AG09309 (cell line): ENCODE results near the gene P2RY11.

Experiments used
- DNase-seq: peaks from one replicate; pipeline ENCODE4 v3.0.0-alpha.2; 2010; ENCODE audit warnings: low read depth
- H3K4me3 ChIP-seq: 2 replicates; pipeline ENCODE4 v1.5.1; 2011; ENCODE audit warnings: mild to moderate bottlenecking, low read depth, low read length, moderate library complexity; ENCODE audit not compliant: control insufficient read depth
- TF ChIP-seq, protein P1 (sequence below): IDR thresholded peaks from 2 replicates; pipeline ENCODE4 v1.5.1; 2011; ENCODE audit warnings: mild to moderate bottlenecking, low read depth, low read length, inconsistent platforms; ENCODE audit not compliant: insufficient read depth, control insufficient read depth; ENCODE audit errors: missing control alignments

P2RY11 gene

GRCh38 chr19:10144361-10144760, 32.9 kb downstream of the P2RY11 start:
- no peak overlapping the region for H3K4me3 ChIP-seq
- TF ChIP-seq, protein P1, sequence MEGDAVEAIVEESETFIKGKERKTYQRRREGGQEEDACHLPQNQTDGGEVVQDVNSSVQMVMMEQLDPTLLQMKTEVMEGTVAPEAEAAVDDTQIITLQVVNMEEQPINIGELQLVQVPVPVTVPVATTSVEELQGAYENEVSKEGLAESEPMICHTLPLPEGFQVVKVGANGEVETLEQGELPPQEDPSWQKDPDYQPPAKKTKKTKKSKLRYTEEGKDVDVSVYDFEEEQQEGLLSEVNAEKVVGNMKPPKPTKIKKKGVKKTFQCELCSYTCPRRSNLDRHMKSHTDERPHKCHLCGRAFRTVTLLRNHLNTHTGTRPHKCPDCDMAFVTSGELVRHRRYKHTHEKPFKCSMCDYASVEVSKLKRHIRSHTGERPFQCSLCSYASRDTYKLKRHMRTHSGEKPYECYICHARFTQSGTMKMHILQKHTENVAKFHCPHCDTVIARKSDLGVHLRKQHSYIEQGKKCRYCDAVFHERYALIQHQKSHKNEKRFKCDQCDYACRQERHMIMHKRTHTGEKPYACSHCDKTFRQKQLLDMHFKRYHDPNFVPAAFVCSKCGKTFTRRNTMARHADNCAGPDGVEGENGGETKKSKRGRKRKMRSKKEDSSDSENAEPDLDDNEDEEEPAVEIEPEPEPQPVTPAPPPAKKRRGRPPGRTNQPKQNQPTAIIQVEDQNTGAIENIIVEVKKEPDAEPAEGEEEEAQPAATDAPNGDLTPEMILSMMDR, result no peak
- DNase-seq, result no peak

DNA sequence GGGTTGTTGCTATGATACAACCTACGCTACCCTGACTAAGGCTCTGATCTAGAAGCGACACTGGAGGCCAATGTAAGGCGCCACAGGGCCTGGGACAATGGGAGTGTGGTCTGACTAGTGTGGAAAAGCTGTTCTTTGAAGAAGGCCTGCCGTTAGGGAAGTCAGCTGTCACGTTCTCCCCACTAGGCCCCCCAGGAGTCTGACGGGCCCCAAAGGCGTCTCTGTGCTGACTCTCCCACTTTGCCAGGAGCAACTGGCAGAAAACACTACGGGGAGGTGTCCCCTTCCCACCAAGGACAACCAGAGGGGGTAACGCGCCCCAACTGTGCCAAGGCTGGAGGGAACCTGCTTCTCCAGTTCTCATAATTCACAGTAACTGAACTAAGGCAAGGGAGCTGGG, 33.5 kb downstream of the P2RY11 start:
- no peak for DNase-seq
- TF ChIP-seq, protein P1, result no peak
- H3K4me3 ChIP-seq, result no peak overlapping the region

- H3K4me3 ChIP-seq, result no peak overlapping the region
- no peak for DNase-seq
- TF ChIP-seq, protein P1, result no peak
Observed at GRCh38 chr19:10146142-10146541, 34.6 kb downstream of the P2RY11 start.

GRCh38 chr19:10149427-10149826, 37.9 kb downstream of the P2RY11 start:
- TF ChIP-seq, protein P1, result no peak
- DNase-seq, result no peak
- no peak overlapping the region for H3K4me3 ChIP-seq

- no peak for DNase-seq
- TF ChIP-seq, protein P1, result no peak
- H3K4me3 ChIP-seq, result no peak overlapping the region
Observed at GRCh38 chr19:10151521-10151920, 40.0 kb downstream of the P2RY11 start.

GRCh38 chr19:10152100-10152499, 40.6 kb downstream of the P2RY11 start:
- TF ChIP-seq, protein P1, result no peak
- H3K4me3 ChIP-seq, result no peak overlapping the region
- no peak for DNase-seq

GRCh38 chr19:10155839-10156238, 44.3 kb downstream of the P2RY11 start:
- H3K4me3 ChIP-seq, result no peak overlapping the region
- DNase-seq, result no peak
- TF ChIP-seq, protein P1, result no peak
